ENCODE results near the gene CAND2. TPM values are rescaled to one million over a fixed set of nuclear protein-coding genes. Genes with fewer than 3 reads are reported as not detected.
"Not testable (repeated sequence)": the region's sequence is repeated elsewhere in the genome, so short reads cannot be mapped to it uniquely, and the experiment has no call there.

Gene CAND2
- total RNA-seq, 4 donors from 2014 or later = 11.5 to 29.9 (median 19.4) TPM

DNA sequence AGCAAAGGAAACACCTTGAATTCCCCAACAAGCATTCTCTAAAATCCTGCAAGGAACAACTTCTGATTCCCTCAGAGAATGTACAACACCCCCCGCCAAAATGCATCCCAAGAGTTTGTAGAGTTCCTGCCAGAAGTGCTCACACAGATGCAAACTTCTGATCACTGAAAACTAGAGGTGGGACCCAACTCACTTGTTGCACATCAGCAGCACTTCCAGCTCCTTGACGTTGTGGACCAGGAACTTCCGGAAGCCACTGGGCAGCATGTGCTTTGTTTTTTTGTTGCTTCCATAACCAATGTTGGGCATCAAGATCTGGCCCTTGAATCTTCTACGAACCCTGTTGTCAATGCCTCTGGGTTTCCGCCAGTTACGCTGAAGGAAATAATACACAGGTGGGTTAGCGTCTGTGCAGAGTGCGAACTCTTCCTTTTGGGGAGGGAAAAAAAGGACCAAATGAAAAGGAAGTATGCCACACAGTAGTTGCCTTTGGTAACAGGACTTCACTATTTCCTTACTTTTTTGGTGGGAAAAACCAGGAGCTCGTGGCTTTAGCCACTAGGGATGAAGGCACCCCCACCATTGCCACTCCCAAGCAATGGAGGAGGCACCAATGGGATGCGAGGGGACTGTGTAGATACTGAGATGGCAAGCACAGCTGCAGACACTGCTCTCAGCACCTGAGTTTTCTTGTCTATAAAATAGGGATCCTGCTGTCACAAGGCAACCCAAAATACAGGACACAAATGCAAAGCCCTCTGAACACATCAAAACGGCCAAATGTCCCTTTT lies 42.9 kb downstream of the CAND2 start:
- WGBS, 2 donors (ENCODE audit: low coverage in 1 of 2) = 66 to 76% methylated on average over 3 to 10 of the region's 11 CpGs
- H3K36me3 ChIP-seq = peaks cover 0 to 58% of the 10 kb centered on the region in 2 donors
- H3K4me3 ChIP-seq = peak overlapping the region in 1 of 2 donors; percentile 79
- H3K9me3 ChIP-seq = no peaks in the 10 kb centered on the region
- H3K27ac ChIP-seq = peak overlapping the region in 1 of 4 donors; percentile 87
- H3K4me1 ChIP-seq = peaks cover 0 to 45% (median 14%) of the 10 kb centered on the region in 3 donors
- no peak for ATAC-seq
- H3K27me3 ChIP-seq = no peaks in the 10 kb centered on the region
- no peak for TF ChIP-seq EP300 (IDR thresholded peaks at IDR 0.05)
- no peak for TF ChIP-seq POLR2AphosphoS5 (IDR thresholded peaks at IDR 0.05)
- TF ChIP-seq CTCF (IDR thresholded peaks at IDR 0.05) = no peak
- no peak for TF ChIP-seq POLR2A (IDR thresholded peaks at IDR 0.05)

GRCh38 chr3:12840148-12840547 lies 43.7 kb downstream of the CAND2 start:
- not testable (repeated sequence) for H3K9me3 ChIP-seq, ATAC-seq, H3K27me3 ChIP-seq
- 52 to 57% methylated on average over 10 of the region's 10 CpGs for WGBS, 2 donors (ENCODE audit: low coverage in 1 of 2)
- peak overlapping the region; percentile 79 to 82 for H3K4me3 ChIP-seq
- peak overlapping the region in 3 of 4 donors; percentile 87 to 94 (median 90) for H3K27ac ChIP-seq
- peaks cover 0 to 45% (median 14%) of the 10 kb centered on the region in 3 donors for H3K4me1 ChIP-seq
- H3K36me3 ChIP-seq = peaks cover 0 to 50% of the 10 kb centered on the region in 2 donors

DNA sequence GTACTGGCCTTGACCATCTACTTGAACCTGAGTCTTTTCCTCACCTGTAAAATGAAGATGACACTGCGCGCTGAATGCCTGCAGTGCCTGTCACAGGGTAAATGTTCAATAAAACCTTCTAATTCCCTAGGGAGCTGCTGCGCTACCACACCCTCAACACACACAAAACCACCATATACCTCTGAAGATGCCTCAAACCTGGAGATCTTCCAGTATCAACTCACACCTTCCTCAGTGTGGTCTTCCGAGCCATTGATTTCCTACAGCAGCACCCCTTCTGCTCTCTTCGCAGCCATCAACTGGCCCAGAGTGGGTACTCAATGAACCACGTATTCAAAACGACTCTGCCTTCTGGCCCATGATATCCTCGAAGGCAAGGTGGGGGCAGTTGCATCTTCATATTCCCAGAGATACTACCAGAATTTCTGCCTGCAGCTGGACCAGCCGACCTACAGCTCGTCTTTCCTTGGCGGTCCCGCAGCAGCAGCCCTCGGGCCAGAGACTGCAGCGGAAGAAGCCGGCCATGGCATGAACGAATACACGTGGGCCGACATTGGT lies 44.2 kb downstream of the CAND2 start:
- ATAC-seq = peak; percentile 40
- peaks cover 0 to 45% (median 14%) of the 10 kb centered on the region in 3 donors for H3K4me1 ChIP-seq
- H3K27ac ChIP-seq = peak overlapping the region; percentile 79 to 94 (median 88)
- TF ChIP-seq CTCF (IDR thresholded peaks at IDR 0.05) (no peak), EP300 (IDR thresholded peaks at IDR 0.05) (no peak), POLR2A (IDR thresholded peaks at IDR 0.05) (no peak), POLR2AphosphoS5 (IDR thresholded peaks at IDR 0.05) (no peak)
- H3K9me3 ChIP-seq = no peaks in the 10 kb centered on the region
- H3K36me3 ChIP-seq = peaks cover 0 to 44% of the 10 kb centered on the region in 2 donors
- 13 to 23% methylated on average over 5 to 7 of the region's 18 CpGs for WGBS, 2 donors (ENCODE audit: low coverage in 1 of 2)
- peak overlapping the region; percentile 79 to 82 for H3K4me3 ChIP-seq
- no peaks in the 10 kb centered on the region for H3K27me3 ChIP-seq

GRCh38 chr3:12841149-12841969 lies 44.9 kb downstream of the CAND2 start, which contains the start of gene RPL32:
TSS of gene RPL32 (minus strand) at chr3:12841565. CDS start at chr3:12840237, 1,328 bp downstream.
- peaks cover 0 to 45% (median 14%) of the 10 kb centered on the region in 3 donors for H3K4me1 ChIP-seq
- no peaks in the 10 kb centered on the region for H3K27me3 ChIP-seq
- ATAC-seq = peak; percentile 95
- WGBS, 2 donors (ENCODE audit: low coverage in 1 of 2) = 0% methylated on average over 19 to 21 of the region's 43 CpGs
- peak within 1 kb of the TSS; percentile 79 to 94 (median 88) for H3K27ac ChIP-seq
- peak within 1 kb of the TSS; percentile 79 to 82 for H3K4me3 ChIP-seq
- no peaks in the 10 kb centered on the region for H3K9me3 ChIP-seq
- H3K36me3 ChIP-seq = peaks cover 0 to 38% of the 10 kb centered on the region in 2 donors
- TF ChIP-seq POLR2A (IDR thresholded peaks at IDR 0.05) = peak; percentile 78 to 89
- TF ChIP-seq CTCF (IDR thresholded peaks at IDR 0.05) = peak; percentile 80 to 91 (median 86)
- no peak for TF ChIP-seq EP300 (IDR thresholded peaks at IDR 0.05)
- peak; percentile 99 for TF ChIP-seq POLR2AphosphoS5 (IDR thresholded peaks at IDR 0.05)

- Histone ChIP-seq H3K9me3 (no peaks in the 10 kb centered on the region), H3K27me3 (no peaks in the 10 kb centered on the region), H3K36me3 (peaks cover 0 to 32% of the 10 kb centered on the region in 2 donors), H3K4me3 (peak overlapping the region in 1 of 2 donors; percentile 79), H3K27ac (peak overlapping the region; percentile 79 to 94 (median 88)), H3K4me1 (peaks cover 0 to 42% (median 14%) of the 10 kb centered on the region in 3 donors)
- 32 to 37% methylated on average over 7 of the region's 7 CpGs for WGBS, 2 donors (ENCODE audit: low coverage in 1 of 2)
- TF ChIP-seq EP300 (IDR thresholded peaks at IDR 0.05) (no peak), POLR2AphosphoS5 (IDR thresholded peaks at IDR 0.05) (no peak), POLR2A (IDR thresholded peaks at IDR 0.05) (no peak), CTCF (IDR thresholded peaks at IDR 0.05) (no peak)
- no peak for ATAC-seq
Observed at GRCh38 chr3:12841970-12842328, 45.5 kb downstream of the CAND2 start.

All from gastroesophageal sphincter (tissue), 4 donors.